ENCODE results near the gene FOXN3.

FOXN3 gene

DNA sequence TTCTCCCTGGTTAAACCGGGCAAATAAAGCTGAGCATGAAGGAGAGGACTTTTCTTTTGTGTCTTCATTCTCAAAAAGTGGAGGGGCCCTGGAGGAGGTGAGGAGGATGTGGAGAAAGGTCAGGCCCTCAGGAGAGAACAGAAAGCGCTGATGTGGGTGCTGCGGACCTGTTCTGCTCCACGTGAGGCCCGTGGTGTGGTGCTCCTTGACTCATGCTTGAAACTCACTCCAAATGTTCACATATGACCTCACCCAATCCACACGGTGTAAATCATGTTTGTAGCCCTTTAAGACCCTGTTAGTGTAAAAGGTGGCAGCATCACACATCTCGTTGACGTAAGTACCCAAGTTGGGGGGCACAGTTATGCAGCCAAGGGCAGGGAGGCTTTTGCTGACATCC is 126.2 kb downstream of the FOXN3 start:
- H4K8ac ChIP-seq (ENCODE audit: low read depth, low read length) = no peak overlapping the region
- H2AFZ ChIP-seq (ENCODE audit: insufficient read depth, low read length, poor library complexity) = no peak overlapping the region
- no peaks in the 10 kb centered on the region for H3K27me3 ChIP-seq (ENCODE audit: insufficient read depth, low read length)
- no peak overlapping the region for H4K12ac ChIP-seq (ENCODE audit: low read depth, low read length)
- no peak overlapping the region for H3K23ac ChIP-seq (ENCODE audit: low read length)
- no peak overlapping the region for H4K91ac ChIP-seq (ENCODE audit: low read depth, low read length)
- WGBS (ENCODE audit: extremely low coverage, insufficient coverage, insufficient read length) = no CpG with 5 or more reads among the region's 8 CpGs
- no peak overlapping the region for H3K4ac ChIP-seq (ENCODE audit: low read depth, low read length)
- no peak overlapping the region for H3K4me3 ChIP-seq (ENCODE audit: low read depth, low read length)
- H3K9me3 ChIP-seq (ENCODE audit: insufficient read depth, low read depth, low read length) = no peaks in the 10 kb centered on the region
- no peak overlapping the region for H3K27ac ChIP-seq (ENCODE audit: low read depth, low read length)
- no peak overlapping the region for H2BK12ac ChIP-seq (ENCODE audit: low read length)
- peaks cover 11 to 16% of the 10 kb centered on the region in 2 experiments for H3K4me1 ChIP-seq (ENCODE audit: control insufficient read depth in 1 of 2, insufficient read depth in 2 of 2, low read length in 2 of 2)
- H3K18ac ChIP-seq (ENCODE audit: low read length) = no peak overlapping the region
- no peak overlapping the region for H3K9ac ChIP-seq (ENCODE audit: low read length)
- no peak overlapping the region for H3K4me2 ChIP-seq (ENCODE audit: low read length)
- peaks cover 2% of the 10 kb centered on the region for H3K79me1 ChIP-seq (ENCODE audit: low read length)
- peaks cover 0 to 4% of the 10 kb centered on the region in 2 experiments for H3K36me3 ChIP-seq (ENCODE audit: control insufficient read depth in 1 of 2, insufficient read depth in 2 of 2, low read length in 2 of 2)
- no peak overlapping the region for H3K14ac ChIP-seq (ENCODE audit: low read length)
- H3K79me2 ChIP-seq (ENCODE audit: control insufficient read depth, insufficient read depth, low read length, poor library complexity) = peaks cover 3% of the 10 kb centered on the region
- no peak overlapping the region for H2AK5ac ChIP-seq (ENCODE audit: low read length)
- H2BK120ac ChIP-seq (ENCODE audit: insufficient read depth, low read length, poor library complexity) = no peak overlapping the region
- H2BK5ac ChIP-seq (ENCODE audit: low read depth, low read length, poor library complexity) = no peak overlapping the region
- DNase-seq = no peak

DNA sequence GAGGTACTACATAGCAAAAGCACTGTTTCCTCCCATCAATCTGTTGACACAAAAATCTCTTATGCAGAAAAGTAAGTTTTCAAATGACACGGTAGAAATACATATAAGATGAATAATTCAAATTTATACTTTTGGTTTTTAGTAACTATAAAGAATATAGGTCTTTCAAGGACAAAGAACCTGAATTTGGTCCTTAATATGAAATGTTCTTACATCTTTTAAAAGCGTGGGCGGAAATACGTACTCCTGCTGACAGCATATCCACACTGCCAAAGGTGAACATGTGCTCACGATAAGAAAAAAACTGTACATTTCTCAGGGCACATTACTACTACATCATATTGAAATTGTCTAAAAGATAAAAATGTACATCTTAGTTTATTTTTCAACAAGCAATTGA is 127.6 kb downstream of the FOXN3 start:
- H2AFZ ChIP-seq (ENCODE audit: insufficient read depth, low read length, poor library complexity) = no peak overlapping the region
- H4K12ac ChIP-seq (ENCODE audit: low read depth, low read length) = no peak overlapping the region
- H2BK120ac ChIP-seq (ENCODE audit: insufficient read depth, low read length, poor library complexity) = no peak overlapping the region
- DNase-seq = no peak
- H3K27me3 ChIP-seq (ENCODE audit: insufficient read depth, low read length) = no peaks in the 10 kb centered on the region
- peaks cover 0 to 4% of the 10 kb centered on the region in 2 experiments for H3K36me3 ChIP-seq (ENCODE audit: control insufficient read depth in 1 of 2, insufficient read depth in 2 of 2, low read length in 2 of 2)
- H3K23ac ChIP-seq (ENCODE audit: low read length) = no peak overlapping the region
- H3K4me2 ChIP-seq (ENCODE audit: low read length) = no peak overlapping the region
- WGBS (ENCODE audit: extremely low coverage, insufficient coverage, insufficient read length) = no CpG with 5 or more reads among the region's 5 CpGs
- H3K9me3 ChIP-seq (ENCODE audit: insufficient read depth, low read depth, low read length) = no peaks in the 10 kb centered on the region
- no peak overlapping the region for H3K4ac ChIP-seq (ENCODE audit: low read depth, low read length)
- H3K79me1 ChIP-seq (ENCODE audit: low read length) = peaks cover 2% of the 10 kb centered on the region
- no peak overlapping the region for H3K27ac ChIP-seq (ENCODE audit: low read depth, low read length)
- H3K9ac ChIP-seq (ENCODE audit: low read length) = no peak overlapping the region
- H3K4me3 ChIP-seq (ENCODE audit: low read depth, low read length) = no peak overlapping the region
- H3K4me1 ChIP-seq (ENCODE audit: control insufficient read depth in 1 of 2, insufficient read depth in 2 of 2, low read length in 2 of 2) = peaks cover 16 to 18% of the 10 kb centered on the region in 2 experiments
- peaks cover 3% of the 10 kb centered on the region for H3K79me2 ChIP-seq (ENCODE audit: control insufficient read depth, insufficient read depth, low read length, poor library complexity)
- H3K14ac ChIP-seq (ENCODE audit: low read length) = no peak overlapping the region
- H4K8ac ChIP-seq (ENCODE audit: low read depth, low read length) = no peak overlapping the region
- no peak overlapping the region for H2BK12ac ChIP-seq (ENCODE audit: low read length)
- H2AK5ac ChIP-seq (ENCODE audit: low read length) = no peak overlapping the region
- H2BK5ac ChIP-seq (ENCODE audit: low read depth, low read length, poor library complexity) = no peak overlapping the region
- no peak overlapping the region for H4K91ac ChIP-seq (ENCODE audit: low read depth, low read length)
- no peak overlapping the region for H3K18ac ChIP-seq (ENCODE audit: low read length)

DNA sequence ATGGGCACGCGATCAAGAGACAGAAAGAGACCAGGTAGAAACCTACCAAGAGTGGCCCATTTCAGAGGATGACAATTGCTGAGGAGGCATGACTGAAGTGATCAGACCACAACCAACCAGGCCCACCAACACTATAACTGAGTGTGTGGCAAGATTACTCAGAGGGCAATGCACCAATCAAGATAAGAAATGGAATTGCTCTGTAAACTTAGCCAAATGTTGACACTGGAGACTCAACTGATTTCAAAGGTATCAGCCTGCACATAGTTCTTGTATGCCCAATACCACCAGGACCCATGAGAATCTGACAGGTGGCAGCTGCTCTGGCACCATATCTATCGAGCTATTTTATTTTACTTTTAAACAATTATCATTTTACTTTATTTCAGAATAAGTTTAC is 128.9 kb downstream of the FOXN3 start:
- Histone ChIP-seq H3K18ac (ENCODE audit: low read length) (no peak overlapping the region), H3K9me3 (ENCODE audit: insufficient read depth, low read depth, low read length) (no peaks in the 10 kb centered on the region), H2BK5ac (ENCODE audit: low read depth, low read length, poor library complexity) (no peak overlapping the region), H4K91ac (ENCODE audit: low read depth, low read length) (no peak overlapping the region), H3K4me1 (ENCODE audit: control insufficient read depth in 1 of 2, insufficient read depth in 2 of 2, low read length in 2 of 2) (peaks cover 15% of the 10 kb centered on the region in 2 experiments), H2BK12ac (ENCODE audit: low read length) (no peak overlapping the region), H3K14ac (ENCODE audit: low read length) (no peak overlapping the region), H2BK120ac (ENCODE audit: insufficient read depth, low read length, poor library complexity) (no peak overlapping the region), H2AFZ (ENCODE audit: insufficient read depth, low read length, poor library complexity) (no peak overlapping the region), H4K8ac (ENCODE audit: low read depth, low read length) (no peak overlapping the region), H3K4me2 (ENCODE audit: low read length) (no peak overlapping the region), H2AK5ac (ENCODE audit: low read length) (no peak overlapping the region), H3K27me3 (ENCODE audit: insufficient read depth, low read length) (no peaks in the 10 kb centered on the region), H3K27ac (ENCODE audit: low read depth, low read length) (no peak overlapping the region), H3K79me1 (ENCODE audit: low read length) (peaks cover 3% of the 10 kb centered on the region), H3K4ac (ENCODE audit: low read depth, low read length) (no peak overlapping the region), H3K4me3 (ENCODE audit: low read depth, low read length) (no peak overlapping the region), H3K23ac (ENCODE audit: low read length) (no peak overlapping the region), H3K36me3 (ENCODE audit: control insufficient read depth in 1 of 2, insufficient read depth in 2 of 2, low read length in 2 of 2) (peaks cover 0 to 2% of the 10 kb centered on the region in 2 experiments), H3K79me2 (ENCODE audit: control insufficient read depth, insufficient read depth, low read length, poor library complexity) (peaks cover 3% of the 10 kb centered on the region), H4K12ac (ENCODE audit: low read depth, low read length) (no peak overlapping the region), H3K9ac (ENCODE audit: low read length) (no peak overlapping the region)
- no CpG with 5 or more reads among the region's 3 CpGs for WGBS (ENCODE audit: extremely low coverage, insufficient coverage, insufficient read length)
- no peak for DNase-seq

DNA sequence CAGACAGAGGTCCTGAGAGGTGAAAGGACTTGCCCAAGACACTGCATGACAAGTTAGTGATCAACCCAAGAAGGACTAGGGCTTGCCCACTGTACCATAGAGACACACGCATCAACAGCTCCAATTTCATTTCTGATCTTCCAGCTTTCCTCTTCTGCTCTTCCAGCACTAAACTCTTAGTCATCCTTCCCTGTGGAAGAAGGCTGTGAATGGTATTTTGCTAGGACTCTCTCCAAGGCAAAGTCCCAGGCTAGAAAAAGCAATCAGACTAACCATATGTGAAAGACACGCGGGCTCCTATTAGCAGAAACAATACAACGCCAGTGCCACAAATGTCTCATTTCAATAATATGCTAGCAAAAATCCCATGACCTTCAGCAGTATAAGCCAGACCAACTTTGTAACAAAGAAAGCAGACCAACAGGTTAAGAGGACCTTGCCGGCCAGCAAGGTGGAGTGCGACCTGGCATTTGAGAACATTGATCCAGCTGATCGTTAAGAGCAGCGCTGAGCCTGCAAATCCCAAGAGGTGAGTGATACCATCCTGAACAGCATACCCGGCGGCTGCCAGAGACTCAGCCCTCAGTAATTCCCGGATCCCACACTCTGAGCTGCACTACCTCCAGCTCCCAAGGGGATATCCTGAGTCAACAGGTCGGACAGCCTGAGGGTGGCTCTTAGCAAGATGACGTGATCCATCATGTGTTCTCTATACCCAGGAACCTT is 132.5 kb downstream of the FOXN3 start:
- Histone ChIP-seq H2BK120ac (ENCODE audit: insufficient read depth, low read length, poor library complexity) (peak overlapping the region; percentile 48), H3K4me2 (ENCODE audit: low read length) (no peak overlapping the region), H3K79me2 (ENCODE audit: control insufficient read depth, insufficient read depth, low read length, poor library complexity) (peaks cover 3% of the 10 kb centered on the region), H3K4me3 (ENCODE audit: low read depth, low read length) (no peak overlapping the region), H3K27ac (ENCODE audit: low read depth, low read length) (peak overlapping the region; percentile 55), H3K4ac (ENCODE audit: low read depth, low read length) (no peak overlapping the region), H3K4me1 (ENCODE audit: control insufficient read depth in 1 of 2, insufficient read depth in 2 of 2, low read length in 2 of 2) (peaks cover 11 to 14% of the 10 kb centered on the region in 2 experiments), H3K23ac (ENCODE audit: low read length) (no peak overlapping the region), H2AFZ (ENCODE audit: insufficient read depth, low read length, poor library complexity) (no peak overlapping the region), H4K8ac (ENCODE audit: low read depth, low read length) (peak overlapping the region; percentile 49), H3K9me3 (ENCODE audit: insufficient read depth, low read depth, low read length) (no peaks in the 10 kb centered on the region), H2AK5ac (ENCODE audit: low read length) (peak overlapping the region; percentile 65), H3K14ac (ENCODE audit: low read length) (peak overlapping the region; percentile 78), H4K91ac (ENCODE audit: low read depth, low read length) (peak overlapping the region; percentile 67), H2BK12ac (ENCODE audit: low read length) (peak overlapping the region; percentile 56), H3K79me1 (ENCODE audit: low read length) (peaks cover 3% of the 10 kb centered on the region), H4K12ac (ENCODE audit: low read depth, low read length) (peak overlapping the region; percentile 70), H3K27me3 (ENCODE audit: insufficient read depth, low read length) (no peaks in the 10 kb centered on the region), H3K9ac (ENCODE audit: low read length) (no peak overlapping the region), H3K18ac (ENCODE audit: low read length) (peak overlapping the region; percentile 83), H3K36me3 (ENCODE audit: control insufficient read depth in 1 of 2, insufficient read depth in 2 of 2, low read length in 2 of 2) (peaks cover 9 to 10% of the 10 kb centered on the region in 2 experiments), H2BK5ac (ENCODE audit: low read depth, low read length, poor library complexity) (no peak overlapping the region)
- no CpG with 5 or more reads among the region's 13 CpGs for WGBS (ENCODE audit: extremely low coverage, insufficient coverage, insufficient read length)
- DNase-seq = peak; percentile 63 to 76
